Stimulated activated CD8-positive, alpha-beta memory T cell treated with anti-CD3 and anti-CD28 coated beads, Interleukin-7, amount 100 ng/mL, for 24 hours (primary cell): Measurements from ENCODE around the gene HEXIM2.
A peak's percentile ranks its signal among the peaks of the same experiment; 100 is the strongest.
"Not testable (repeated sequence)": the region's sequence is repeated elsewhere in the genome, so short reads cannot be mapped to it uniquely, and the experiment has no call there.

Source experiments
- DNase-seq: peaks from one replicate; pipeline ENCODE4 v3.0.0-alpha.2; 2020; ENCODE audit warnings: low read depth

The HEXIM2 gene

DNA sequence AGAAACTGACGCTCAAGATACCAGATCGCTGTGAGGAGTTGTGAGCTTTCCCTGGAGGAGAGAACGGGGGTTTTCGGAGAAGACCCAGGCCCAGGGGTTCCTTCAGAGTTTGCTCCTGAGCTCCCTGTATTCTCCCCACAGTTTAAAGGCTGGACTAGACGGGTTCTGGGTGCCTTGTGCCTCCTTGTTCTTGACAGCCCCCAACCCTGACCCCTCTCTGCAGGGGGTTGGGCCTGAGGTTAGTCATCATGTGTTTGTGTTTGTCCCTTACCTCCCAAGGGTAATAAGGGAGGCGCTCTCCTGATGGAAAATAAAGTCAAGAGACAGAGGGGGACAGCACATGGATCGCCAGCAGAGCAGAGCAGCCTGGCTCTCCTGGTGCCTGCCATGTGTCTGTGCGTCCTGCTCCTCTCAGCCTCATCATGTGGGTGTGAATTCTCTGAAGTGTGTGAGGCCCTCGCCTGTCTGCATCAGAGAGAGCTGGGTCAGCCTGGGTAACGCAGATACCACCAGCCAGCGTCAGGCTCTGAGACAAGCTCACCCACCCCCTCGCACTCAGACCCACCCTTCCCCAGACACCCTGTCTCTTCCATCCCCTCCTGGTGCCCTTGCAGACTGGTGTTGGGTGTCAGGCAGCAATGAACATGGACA is 8.7 kb downstream of the HEXIM2 start:
- no peak for DNase-seq

DNA sequence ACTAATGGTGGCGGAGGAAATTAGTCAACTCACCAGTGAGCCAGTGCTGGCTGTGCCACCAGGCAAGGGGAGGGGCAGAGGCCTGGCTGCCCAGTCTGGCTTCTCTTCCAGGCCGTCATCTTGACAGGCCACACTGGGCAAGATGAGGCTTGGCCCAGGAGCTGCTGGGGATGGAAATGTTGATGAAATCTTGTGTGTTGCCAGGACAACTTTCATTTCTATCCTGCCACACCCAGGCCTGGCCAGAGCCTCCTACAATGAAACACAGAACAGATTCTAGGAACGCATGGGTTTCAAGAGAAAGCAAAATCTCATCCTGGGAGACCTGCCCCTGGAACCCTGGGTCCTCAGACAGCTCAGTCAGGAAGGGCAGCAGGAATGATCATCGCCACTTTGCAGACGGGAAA is 9.3 kb downstream of the HEXIM2 start:
- no peak for DNase-seq

DNA sequence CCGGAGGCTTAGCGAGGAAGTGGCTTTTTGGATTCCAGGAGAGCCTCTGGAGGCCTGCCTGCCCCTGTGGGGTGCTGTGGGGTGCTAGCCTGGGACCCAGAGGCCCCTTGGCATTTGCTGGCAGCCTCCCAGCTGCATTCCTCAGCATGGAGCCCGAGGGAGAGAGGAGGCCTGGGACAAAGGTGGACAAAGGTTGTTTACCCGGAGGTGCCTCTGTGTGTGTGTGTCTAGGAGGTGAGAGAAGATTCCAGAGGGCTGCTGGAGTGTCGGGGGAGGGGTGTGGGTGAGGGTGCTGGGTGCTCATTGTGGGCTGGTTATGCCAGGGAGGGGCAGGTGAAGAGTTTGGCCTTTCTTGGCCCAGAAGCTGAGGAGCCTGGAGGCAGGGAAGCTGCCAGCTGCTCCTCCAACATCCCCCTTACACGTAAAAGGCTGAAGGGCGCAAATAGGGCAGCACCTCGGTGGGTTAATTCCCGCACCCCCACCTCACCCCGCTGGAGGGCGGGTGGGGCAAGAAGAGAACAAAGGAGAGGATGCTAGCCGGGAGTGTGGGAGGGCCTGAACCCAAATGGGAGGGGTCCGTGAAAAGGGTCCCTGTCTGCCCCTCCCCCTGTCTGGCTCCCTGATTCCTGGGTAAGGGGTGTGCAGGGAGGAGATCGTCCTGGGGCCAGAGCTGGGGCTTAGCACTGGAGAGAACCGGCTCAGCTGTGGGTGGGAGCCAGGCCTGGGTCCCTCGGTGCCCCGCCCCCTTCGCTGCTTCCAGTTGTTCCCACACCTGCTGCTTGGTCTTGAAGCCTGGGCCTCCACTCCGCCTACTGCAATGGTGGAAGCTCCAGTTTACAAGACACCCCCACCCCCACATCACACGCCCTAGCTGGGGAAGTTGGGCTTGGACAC is 9.9 kb downstream of the HEXIM2 start:
- DNase-seq = no peak

DNA sequence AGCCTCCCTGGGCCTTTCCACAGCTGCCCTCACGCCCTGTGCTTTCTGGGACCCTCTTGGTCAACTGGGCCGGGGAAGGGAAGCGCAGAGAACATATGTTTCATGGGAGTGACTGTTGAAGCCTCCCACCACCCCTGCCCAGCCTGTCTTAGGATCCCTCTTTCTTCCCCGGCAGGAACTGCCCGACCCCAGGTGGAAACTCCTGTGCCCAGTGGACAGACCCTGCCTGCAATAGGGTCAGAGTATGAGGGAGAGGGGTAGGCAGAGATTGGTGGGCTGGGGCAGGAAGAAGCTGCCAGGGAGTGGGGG is 10.5 kb downstream of the HEXIM2 start:
- DNase-seq = no peak

DNA sequence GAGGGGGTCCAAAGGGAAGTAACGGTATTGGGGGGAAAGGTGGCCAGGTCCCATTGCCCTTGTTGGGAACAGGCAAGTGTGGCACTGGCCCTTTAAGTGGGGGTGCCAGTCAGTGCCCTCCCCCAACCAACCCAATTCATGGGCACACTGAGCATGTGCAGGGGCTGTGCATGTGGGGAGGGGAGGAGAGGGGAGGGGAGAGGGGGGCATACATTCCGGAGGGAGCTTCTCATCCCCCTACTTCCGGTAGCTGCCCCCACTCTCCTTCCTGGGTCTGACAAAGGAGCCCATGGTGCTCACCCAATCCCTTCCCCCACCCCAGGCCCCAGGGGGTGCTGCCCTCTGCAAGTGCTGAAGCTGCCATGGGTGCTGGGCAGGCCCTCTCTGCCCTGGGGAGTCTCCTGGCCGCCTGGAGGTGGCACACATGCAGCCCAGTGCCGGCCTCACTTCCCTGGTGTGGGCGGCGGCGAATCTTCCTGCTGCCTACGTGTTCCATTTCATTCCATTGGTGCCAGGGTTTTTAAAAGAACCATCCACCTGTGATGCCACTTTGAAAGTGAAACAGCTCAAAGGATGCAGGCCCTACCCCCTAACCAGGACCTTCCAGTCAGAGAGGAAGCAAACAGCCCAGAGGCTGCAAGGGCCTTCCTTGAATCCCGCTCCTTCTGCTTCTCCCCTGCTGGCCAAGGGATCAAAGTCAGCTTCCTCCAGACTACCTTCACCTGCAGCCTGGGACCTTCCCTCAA is 11.0 kb downstream of the HEXIM2 start:
- DNase-seq = peak; percentile 33

DNA sequence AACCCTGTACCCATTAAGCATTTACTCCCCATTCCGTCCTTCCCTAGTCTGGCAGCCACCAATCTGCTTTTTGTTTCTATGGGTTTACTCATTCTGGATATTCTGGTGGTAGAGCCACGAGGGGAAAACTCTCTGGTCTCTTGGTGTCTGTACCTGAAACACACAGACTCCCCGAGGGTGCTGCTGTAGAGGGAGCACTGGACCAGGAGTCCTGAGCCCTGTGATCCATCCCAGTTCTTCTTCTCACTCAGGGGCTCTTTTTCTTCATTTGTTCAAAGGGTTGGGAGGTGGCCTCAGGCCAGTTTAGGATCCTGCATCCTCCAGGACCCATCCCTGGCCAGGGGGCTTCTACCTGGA is 14.1 kb downstream of the HEXIM2 start:
- no peak for DNase-seq

DNA sequence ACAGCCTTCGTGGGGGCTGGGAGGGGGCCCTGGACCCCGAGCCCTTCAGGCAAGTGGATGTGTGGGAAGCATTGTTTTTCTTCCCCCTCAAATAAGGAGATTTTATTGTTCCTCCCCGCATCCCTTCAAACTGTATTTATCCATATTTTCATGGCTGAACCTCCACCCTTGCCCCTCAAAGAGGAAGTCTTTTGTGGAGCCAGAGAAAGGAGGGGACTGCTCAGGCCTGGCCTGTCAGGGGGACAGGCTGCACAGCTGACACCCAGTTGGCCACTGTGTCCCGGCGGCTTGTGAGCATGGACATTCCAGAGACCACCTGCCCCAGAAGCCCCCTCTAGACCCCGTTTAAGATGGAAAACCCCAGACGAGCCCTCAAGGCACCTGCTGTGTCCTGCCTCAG is 15.9 kb downstream of the HEXIM2 start:
- no peak for DNase-seq

DNA sequence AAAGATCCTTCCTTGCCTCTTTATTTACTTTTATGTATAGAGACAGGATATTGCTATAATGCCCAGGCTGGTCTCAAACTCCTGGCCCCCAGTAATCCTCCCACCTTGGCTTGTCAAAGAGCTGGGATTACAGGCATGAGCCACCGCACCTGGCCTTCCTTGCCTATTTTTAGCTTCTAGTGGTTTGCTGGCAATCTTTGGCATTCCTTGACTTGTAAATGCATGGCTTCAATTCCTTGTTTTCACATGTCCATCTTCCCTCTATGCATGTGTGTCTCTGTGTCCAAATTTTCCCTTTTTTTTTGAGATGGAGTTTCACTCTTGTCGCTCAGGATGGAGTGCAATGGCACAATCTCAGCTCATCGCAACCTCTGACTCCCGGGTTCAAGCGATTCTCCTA is 22.5 kb downstream of the HEXIM2 start:
- DNase-seq = no peak

DNA sequence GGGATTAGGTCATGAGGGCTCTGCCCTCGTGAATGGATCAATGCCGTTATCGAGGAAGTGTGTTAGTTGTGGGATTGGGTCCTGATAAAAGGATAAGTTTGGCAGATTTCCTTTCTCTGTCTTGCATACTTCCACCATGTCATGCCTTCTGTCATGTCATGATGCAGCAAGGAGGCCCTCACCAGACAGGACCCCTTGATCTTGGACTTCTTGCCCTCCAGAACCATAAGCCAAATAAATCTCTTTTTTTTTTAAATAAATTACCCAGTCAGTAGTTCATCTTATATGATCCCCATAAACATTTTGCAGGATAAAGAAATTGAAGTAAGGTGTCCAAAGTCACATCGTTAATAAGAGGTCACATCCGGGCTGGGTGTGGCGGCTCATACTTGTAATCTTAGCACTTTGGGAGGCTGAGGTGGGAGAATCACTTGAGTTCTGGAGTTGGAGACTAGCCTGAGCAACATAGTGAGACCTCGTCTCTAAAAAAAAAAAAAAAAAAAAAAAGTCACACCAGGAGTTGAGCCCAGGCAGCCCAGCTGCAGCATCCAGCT is 25.2 kb downstream of the HEXIM2 start:
- no peak for DNase-seq

DNA sequence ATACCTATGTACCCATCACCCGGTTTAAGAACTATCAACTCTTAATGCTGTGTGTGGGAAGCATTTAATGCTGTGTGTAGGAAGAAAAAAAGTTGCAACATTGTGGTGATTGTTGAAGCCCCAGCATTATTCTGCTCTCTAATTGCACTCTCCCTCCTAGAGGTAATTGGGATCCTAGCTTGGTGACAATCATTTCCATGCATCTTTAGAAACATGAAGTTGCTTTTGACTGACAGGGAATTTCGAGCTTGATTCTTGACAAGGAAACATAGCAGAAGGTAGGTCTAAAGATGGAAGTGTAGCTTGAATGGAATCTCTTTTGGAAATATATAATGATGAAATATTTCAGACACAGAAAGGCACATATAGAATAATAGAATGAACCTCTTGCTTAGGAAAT is 27.3 kb downstream of the HEXIM2 start:
- no peak for DNase-seq

DNA sequence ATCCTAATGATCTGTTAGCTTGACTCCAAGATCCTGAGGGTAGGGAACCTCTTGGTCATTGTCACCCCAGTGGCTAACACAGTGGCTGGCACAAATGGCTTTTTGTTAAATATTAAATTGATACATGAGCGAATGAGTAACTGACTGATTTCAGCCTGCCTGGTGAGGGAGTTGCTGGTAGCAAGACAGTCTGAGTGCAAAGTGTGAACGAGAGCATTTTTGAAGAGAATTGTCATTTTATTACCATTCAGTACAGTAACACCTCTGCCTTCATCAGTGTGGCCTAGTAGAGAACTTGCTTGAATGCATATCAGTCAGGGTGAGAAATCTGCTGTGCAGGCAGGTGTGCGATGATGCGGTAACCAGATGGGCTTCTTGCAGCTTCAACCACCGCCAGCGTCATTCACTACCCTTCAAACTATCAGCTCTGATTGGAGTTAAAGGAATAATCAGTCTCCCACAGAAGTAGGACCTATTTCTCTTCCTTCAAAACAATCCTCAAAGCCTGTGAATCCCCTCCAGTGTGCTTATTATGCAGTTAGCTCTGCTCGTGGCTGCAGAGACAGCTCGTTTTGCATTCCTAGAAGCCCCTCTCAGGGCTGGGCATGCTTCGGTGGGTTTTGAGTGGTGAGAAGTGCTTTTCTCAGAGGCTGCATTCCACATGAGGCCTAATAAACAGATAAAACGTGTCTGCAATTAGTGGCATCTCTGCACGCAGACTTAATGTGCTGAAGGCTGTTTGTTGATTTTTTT is 29.0 kb downstream of the HEXIM2 start:
- no peak for DNase-seq

DNA sequence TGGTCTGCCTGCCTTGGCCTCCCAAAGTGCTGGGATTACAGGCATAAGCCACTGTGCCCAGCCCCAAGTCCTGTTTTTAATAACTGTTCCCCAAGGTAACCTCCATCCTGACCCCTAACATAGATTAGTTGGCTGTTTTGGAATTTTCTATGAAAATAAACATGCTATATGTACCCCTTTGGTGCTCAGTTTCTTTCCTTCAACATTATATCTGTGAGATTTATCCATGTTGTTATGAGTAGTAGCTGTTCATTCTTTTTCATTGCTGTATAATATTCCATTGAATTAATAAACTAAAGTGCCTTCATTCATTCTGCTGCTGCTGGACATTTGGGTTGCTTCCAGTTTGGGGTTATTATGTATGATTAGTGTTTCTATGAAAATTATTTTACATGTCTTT is 33.7 kb downstream of the HEXIM2 start:
- DNase-seq = no peak

DNA sequence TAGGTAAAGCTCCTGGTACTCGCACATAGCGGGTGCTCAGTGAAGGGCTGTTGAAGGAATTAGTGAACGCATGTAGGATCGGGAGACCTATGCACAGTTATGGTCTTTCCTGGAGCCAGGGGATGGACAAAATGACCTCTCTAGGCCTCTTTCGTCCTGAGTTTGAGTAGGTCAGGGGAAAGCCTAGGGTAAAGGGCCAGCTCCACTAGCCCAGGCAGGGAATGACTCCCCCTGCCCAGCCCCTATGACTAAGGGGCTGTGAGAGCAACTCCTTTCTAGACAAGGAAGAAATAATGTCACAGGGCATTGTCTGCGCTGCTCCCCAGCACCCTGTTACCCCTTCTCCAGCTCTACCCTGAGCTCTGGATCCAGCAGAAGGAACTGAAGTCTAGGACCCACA is 35.4 kb downstream of the HEXIM2 start:
- no peak for DNase-seq

DNA sequence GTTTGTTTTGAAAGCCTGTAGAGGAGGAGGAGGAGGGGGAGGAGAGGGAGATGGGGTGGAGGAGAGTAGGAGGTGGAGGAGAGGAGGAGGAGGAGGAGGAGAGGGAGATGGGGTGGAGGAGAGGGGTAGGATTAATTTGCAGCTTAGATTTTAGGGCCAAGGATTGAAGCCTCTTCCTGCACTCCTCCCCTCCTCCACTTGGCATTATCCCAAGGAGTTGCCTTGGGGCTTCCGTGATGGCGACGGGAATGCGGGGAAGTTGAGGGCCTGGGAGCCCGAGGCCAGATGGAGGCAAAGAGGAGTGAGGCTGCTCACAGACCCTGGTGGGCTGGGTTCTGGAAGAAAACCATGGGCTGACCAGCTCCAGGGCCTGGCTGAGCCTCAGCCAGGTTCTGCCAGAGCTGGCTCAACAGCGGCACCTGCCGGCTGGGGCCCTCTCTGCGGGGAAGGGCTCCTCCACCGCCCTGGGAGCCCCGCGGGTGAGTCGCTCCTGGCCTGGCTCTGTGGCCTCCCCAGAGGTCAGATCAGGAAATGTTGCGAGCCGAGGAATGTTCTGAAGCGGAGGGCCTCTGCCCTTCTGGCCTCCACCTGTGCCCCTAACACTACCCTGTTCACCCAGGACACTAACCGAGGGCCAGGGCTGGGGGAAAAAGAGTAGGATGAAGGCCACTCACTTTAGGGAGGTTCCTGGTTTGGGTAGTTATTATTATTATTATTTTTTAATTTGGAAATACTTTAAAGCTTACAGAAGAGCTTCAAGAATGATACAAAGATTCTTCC is 36.1 kb downstream of the HEXIM2 start:
- DNase-seq = peak; percentile 82

DNA sequence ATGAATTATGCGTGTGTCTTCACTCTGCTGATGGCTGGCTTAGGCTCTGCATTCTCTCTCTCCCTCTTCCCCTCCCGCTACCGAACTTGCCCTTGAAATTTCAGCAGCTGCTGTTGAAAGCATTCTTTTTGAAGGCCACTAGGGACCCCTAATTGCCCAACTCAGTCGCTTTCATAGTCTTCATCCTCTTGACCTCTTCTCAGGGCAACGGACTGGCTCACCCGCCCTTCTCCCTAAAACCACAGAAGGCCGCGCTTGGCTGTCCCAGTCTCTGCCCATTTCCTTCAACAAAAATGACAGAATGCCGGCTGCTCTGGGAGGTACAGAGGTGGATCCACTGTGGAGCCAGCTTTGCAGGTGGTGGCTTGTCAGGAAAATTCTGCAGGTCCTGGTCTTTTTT is 39.0 kb downstream of the HEXIM2 start:
- DNase-seq = no peak

DNA sequence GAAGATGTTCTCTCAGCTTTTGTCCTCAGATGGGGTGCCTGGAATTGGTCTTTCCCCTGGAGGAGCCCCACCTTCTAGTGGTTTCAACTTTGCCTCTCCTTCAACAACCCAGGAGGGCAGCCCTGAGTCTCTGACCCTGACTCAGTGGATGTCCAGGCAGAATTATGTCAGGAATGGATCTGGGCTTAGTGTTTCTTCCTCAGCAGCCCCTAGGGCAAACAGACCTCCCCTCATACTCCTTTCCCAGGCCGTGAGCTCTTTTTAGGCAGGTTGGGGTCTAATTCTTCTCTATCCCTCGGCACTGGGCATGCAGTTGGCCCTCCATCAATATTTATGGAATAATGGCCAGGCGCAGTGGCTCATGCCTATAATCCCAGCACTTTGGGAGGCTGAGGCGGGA is 39.8 kb downstream of the HEXIM2 start:
- no peak for DNase-seq

DNA sequence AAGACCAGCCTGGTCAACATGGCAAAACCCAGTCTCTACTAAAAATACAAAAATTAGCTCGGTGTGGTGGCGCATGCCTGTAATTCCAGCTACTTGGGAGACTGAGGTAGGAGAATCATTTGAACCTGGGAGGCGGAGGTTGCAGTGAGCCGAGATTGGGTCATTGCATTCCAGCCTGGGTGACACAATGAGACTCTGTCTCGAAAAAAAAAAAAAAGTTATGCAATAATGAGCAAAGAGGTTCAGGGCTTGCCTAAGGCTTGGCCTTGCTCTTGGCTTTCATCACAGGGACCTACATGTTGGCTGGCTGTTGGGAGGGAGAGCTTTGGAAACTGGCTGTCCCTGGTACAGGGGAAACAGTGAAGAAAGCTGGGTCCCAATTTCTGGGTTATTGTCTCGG is 40.2 kb downstream of the HEXIM2 start:
- not testable (repeated sequence) for DNase-seq

DNA sequence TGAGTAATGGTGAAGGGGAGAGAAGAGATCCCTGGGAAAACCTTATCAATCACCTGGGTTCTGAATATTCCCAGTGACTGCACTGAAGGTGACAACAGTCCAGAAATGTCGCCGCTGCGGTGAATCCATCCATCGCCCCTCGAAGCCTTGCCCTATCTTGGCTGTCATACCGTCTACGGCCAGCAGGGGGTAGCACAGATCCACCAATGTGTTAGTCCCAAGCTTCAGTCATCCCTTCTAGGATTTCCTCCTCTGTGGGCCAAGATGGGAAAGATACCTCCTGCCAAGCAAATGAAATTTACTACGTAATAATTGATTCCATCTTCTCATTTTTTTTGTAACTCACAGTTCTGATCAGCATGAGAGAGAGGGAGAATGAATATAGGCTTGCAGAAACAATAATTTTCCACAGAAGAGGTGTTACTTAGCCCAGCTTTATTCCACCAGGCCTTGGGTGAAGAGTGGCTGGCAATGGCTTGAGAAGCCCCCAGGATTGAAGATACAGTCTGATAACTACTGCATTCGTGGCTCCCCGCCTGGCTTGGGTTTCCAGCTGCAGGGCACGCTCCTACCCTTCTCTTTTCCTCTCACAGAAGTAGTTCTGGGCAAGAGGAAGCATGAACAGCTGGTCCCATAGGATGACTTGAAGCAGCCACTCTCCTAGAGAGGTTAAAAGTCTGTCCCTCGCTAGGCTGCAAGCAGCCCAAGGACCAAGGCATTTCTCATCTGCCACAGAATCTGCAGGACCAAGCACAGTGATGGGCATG is 57.4 kb downstream of the HEXIM2 start:
- peak; percentile 90 for DNase-seq
